H9 (cell line): ENCODE results near the gene NEK6. TPM values are rescaled to one million over a fixed set of nuclear protein-coding genes. Genes with fewer than 3 reads are reported as not detected.

ENCODE experiments used
- DNase-seq: peaks from one replicate; pipeline ENCODE4 v3.0.0-alpha.2; 2017
- H2AFZ ChIP-seq: one replicate; pipeline ENCODE4 v1.6.1; 2013; ENCODE audit warnings: mild to moderate bottlenecking, low read length, control low read depth, moderate library complexity
- H2AK5ac ChIP-seq: 2 replicates; pipeline ENCODE4 v1.6.1; 2013; ENCODE audit warnings: low read length, control low read depth, mixed read lengths; ENCODE audit not compliant: insufficient read length
- H2BK120ac ChIP-seq: one replicate; pipeline ENCODE4 v1.6.1; 2013; ENCODE audit warnings: low read depth, mild to moderate bottlenecking, low read length, control low read depth, inconsistent platforms; ENCODE audit not compliant: poor library complexity, severe bottlenecking
- H2BK12ac ChIP-seq: 2 replicates; pipeline ENCODE4 v1.6.1; 2013; ENCODE audit warnings: low read length, control low read depth, mixed read lengths, low read depth; ENCODE audit not compliant: insufficient read length
- H2BK15ac ChIP-seq: 2 replicates; pipeline ENCODE4 v1.6.1; 2013; ENCODE audit warnings: low read depth, low read length, control low read depth
- H2BK20ac ChIP-seq: one replicate; pipeline ENCODE4 v1.6.1; 2013; ENCODE audit warnings: low read depth, mild to moderate bottlenecking, low read length, control low read depth, inconsistent platforms; ENCODE audit not compliant: poor library complexity, severe bottlenecking
- H2BK5ac ChIP-seq: 2 replicates; pipeline ENCODE4 v1.6.1; 2013; ENCODE audit warnings: low read length, control low read depth, mixed read lengths; ENCODE audit not compliant: insufficient read length
- H3K14ac ChIP-seq: 2 replicates; pipeline ENCODE4 v1.6.1; 2013; ENCODE audit warnings: low read length, control low read depth; ENCODE audit not compliant: insufficient read depth
- H3K18ac ChIP-seq: 2 replicates; pipeline ENCODE4 v1.6.1; 2013; ENCODE audit warnings: low read depth, mild to moderate bottlenecking, mixed read lengths, low read length, control low read depth; ENCODE audit not compliant: insufficient read length
- H3K23ac ChIP-seq: 2 replicates; pipeline ENCODE4 v1.6.1; 2013; ENCODE audit warnings: low read length, control low read depth, mixed read lengths, low read depth; ENCODE audit not compliant: insufficient read length
- H3K23me2 ChIP-seq: 2 replicates; pipeline ENCODE4 v1.6.1; 2013; ENCODE audit warnings: low read depth, mild to moderate bottlenecking, mixed read lengths, low read length, control low read depth; ENCODE audit not compliant: insufficient read length, poor library complexity, severe bottlenecking
- H3K27ac ChIP-seq: 2 replicates; pipeline ENCODE4 v1.5.1; 2013; ENCODE audit warnings: low read length, control low read depth, mixed read lengths, low read depth; ENCODE audit not compliant: insufficient read length
- H3K27me3 ChIP-seq: 2 replicates; pipeline ENCODE4 v1.6.1; 2013; ENCODE audit warnings: low read length, control low read depth, inconsistent platforms; ENCODE audit not compliant: insufficient read depth
- H3K4ac ChIP-seq: 2 replicates; pipeline ENCODE4 v1.6.1; 2013; ENCODE audit warnings: low read depth, mild to moderate bottlenecking, control low read depth, inconsistent platforms, low read length, moderate library complexity
- H3K4me1 ChIP-seq: 2 replicates; pipeline ENCODE4 v1.6.1; 2013; ENCODE audit warnings: low read length, control low read depth, inconsistent platforms; ENCODE audit not compliant: insufficient read depth
- H3K4me2 ChIP-seq: 2 replicates; pipeline ENCODE4 v1.6.1; 2013; ENCODE audit warnings: low read length, control low read depth, mixed read lengths; ENCODE audit not compliant: insufficient read length, insufficient read depth
- H3K56ac ChIP-seq: 2 replicates; pipeline ENCODE4 v1.6.1; 2013; ENCODE audit warnings: low read depth, mild to moderate bottlenecking, mixed read lengths, low read length, control low read depth; ENCODE audit not compliant: insufficient read length
- H3K79me1 ChIP-seq: 2 replicates; pipeline ENCODE4 v1.6.1; 2013; ENCODE audit warnings: low read depth, mild to moderate bottlenecking, moderate library complexity, low read length, control low read depth, inconsistent platforms; ENCODE audit not compliant: insufficient read depth, poor library complexity, severe bottlenecking
- H3K79me2 ChIP-seq: 2 replicates; pipeline ENCODE4 v1.6.1; 2013; ENCODE audit warnings: low read length, control low read depth, inconsistent platforms; ENCODE audit not compliant: insufficient read depth
- H3K9ac ChIP-seq: 2 replicates; pipeline ENCODE4 v1.6.1; 2013; ENCODE audit warnings: low read length, control low read depth, mixed read lengths; ENCODE audit not compliant: insufficient read length; ENCODE audit errors: extremely low read depth
- H3K9me3 ChIP-seq: one replicate; pipeline ENCODE4 v1.6.1; 2013; ENCODE audit warnings: low read depth, low read length, inconsistent platforms; ENCODE audit not compliant: control insufficient read depth
- H3T11ph ChIP-seq: one replicate; pipeline ENCODE4 v1.6.1; 2013; ENCODE audit warnings: mild to moderate bottlenecking, low read length, control low read depth, inconsistent platforms
- H4K20me1 ChIP-seq: one replicate; pipeline ENCODE4 v1.6.1; 2013; ENCODE audit not compliant: control insufficient read depth, insufficient read length, insufficient read depth
- H4K5ac ChIP-seq: 2 replicates; pipeline ENCODE4 v1.6.1; 2013; ENCODE audit warnings: low read depth, mild to moderate bottlenecking, mixed read lengths, low read length, control low read depth; ENCODE audit not compliant: insufficient read length
- H4K8ac ChIP-seq: replicated peaks from 2 replicates; pipeline ENCODE4 v1.6.1; 2013; ENCODE audit warnings: low read length, control low read depth, mixed read lengths, low read depth; ENCODE audit not compliant: insufficient read length
- H4K91ac ChIP-seq: 2 replicates; pipeline ENCODE4 v1.6.1; 2013; ENCODE audit warnings: low read depth, mild to moderate bottlenecking, moderate library complexity, mixed read lengths, low read length, control low read depth; ENCODE audit not compliant: insufficient read length
- H3K27ac Mint-ChIP-seq, 3 experiments: 2 replicates in 2 of 3; 3 replicates in 1 of 3; pipeline ENCODE4 v1.8.0; 2020 to 2021; ENCODE audit warnings: mixed read lengths in 3 of 3, mild to moderate bottlenecking in 1 of 3, moderate library complexity in 1 of 3
- H3K27me3 Mint-ChIP-seq: 2 replicates; pipeline ENCODE4 v1.8.0; 2021; ENCODE audit warnings: low read depth, mild to moderate bottlenecking, moderate library complexity, mixed read lengths
- H3K36me3 Mint-ChIP-seq, 3 experiments: 2 replicates in 2 of 3; 3 replicates in 1 of 3; pipeline ENCODE4 v1.8.0; 2020 to 2021; ENCODE audit warnings: low read depth in 3 of 3, mixed read lengths in 3 of 3; ENCODE audit not compliant: insufficient read depth in 1 of 3
- H3K4me1 Mint-ChIP-seq, 2 experiments: 2 replicates each; pipeline ENCODE4 v1.8.0; 2020; ENCODE audit warnings: mixed read lengths in 2 of 2
- H3K4me3 Mint-ChIP-seq, 2 experiments: 2 replicates in 1 of 2; 3 replicates in 1 of 2; pipeline ENCODE4 v1.8.0; 2020 to 2021; ENCODE audit warnings: mild to moderate bottlenecking in 2 of 2, mixed read lengths in 2 of 2, moderate library complexity in 1 of 2
- H3K9me3 Mint-ChIP-seq, 2 experiments: 2 replicates in 1 of 2; 3 replicates in 1 of 2; pipeline ENCODE4 v1.8.0; 2020; ENCODE audit warnings: mild to moderate bottlenecking in 2 of 2, mixed read lengths in 2 of 2, moderate library complexity in 1 of 2
- CTCF ChIP-seq: fragments of 200-600 bp; sonication (generic); conservative IDR thresholded peaks from 3 replicates; pipeline ENCODE4 v1.8.0; 2021; ENCODE audit warnings: antibody characterized with exemption, mild to moderate bottlenecking
- WGBS: extraction: QIAGEN DNeasy Blood & Tissue Kit; methylation state at CpG from one replicate; pipeline ENCODE4 v1.1.7; 2013; ENCODE audit warnings: missing lambda C conversion rate, low lambda C conversion rate, mixed read lengths; ENCODE audit not compliant: insufficient read length; ENCODE audit errors: extremely low coverage; 5-methylcytosine and 5-hydroxymethylcytosine counted together
- total RNA-seq: library from RNA; stranded (reverse); gene quantifications from 2 replicates; pipeline ENCODE4 v1.2.1, GENCODE V29; 2021

NEK6 gene
- total RNA-seq, 1 experiment from 2014 or later = 14.3 TPM

- Histone ChIP-seq H4K8ac (no peak overlapping the region), H3K9me3 (no peaks in the 10 kb centered on the region), H3K14ac (no peak overlapping the region), H4K91ac (no peak overlapping the region), H3K56ac (no peak overlapping the region), H3K18ac (no peak overlapping the region), H2AK5ac (no peak overlapping the region), H2BK5ac (no peak overlapping the region), H3T11ph (no peak overlapping the region), H3K23ac (no peak overlapping the region), H3K4me2 (no peak overlapping the region), H2AFZ (no peak overlapping the region), H2BK12ac (no peak overlapping the region), H2BK120ac (no peak overlapping the region), H3K79me1 (peaks cover 2% of the 10 kb centered on the region), H4K5ac (no peak overlapping the region), H2BK20ac (no peak overlapping the region), H3K4ac (no peak overlapping the region), H3K4me1 (peaks cover 2% of the 10 kb centered on the region; the same call in 1 of the 2 replicates), H3K79me2 (peaks cover 2% of the 10 kb centered on the region; the same call in 1 of the 2 replicates), H3K23me2 (no peaks in the 10 kb centered on the region), H3K27me3 (no peaks in the 10 kb centered on the region), H3K9ac (no peak overlapping the region), H3K27ac (no peak overlapping the region), H4K20me1 (no peaks in the 10 kb centered on the region), H2BK15ac (no peak overlapping the region)
- H3K27ac Mint-ChIP-seq = no peak overlapping the region
- WGBS = no CpG with 5 or more reads among the region's 4 CpGs
- peaks cover 13 to 14% (median 13%) of the 10 kb centered on the region in 3 experiments for H3K36me3 Mint-ChIP-seq
- H3K4me1 Mint-ChIP-seq = peaks cover 19 to 27% of the 10 kb centered on the region in 2 experiments
- H3K4me3 Mint-ChIP-seq = no peak overlapping the region
- no peaks in the 10 kb centered on the region for H3K27me3 Mint-ChIP-seq
- peaks cover 0 to 3% of the 10 kb centered on the region in 2 experiments; a peak in 3 of 5 replicates for H3K9me3 Mint-ChIP-seq
- TF ChIP-seq CTCF = no peak
- no peak for DNase-seq
These were observed 115.6 kb downstream of the NEK6 start for GRCh38 chr9:124373386-124373785.
